Medulla oblongata (tissue), 1 donor: Measurements from ENCODE around the gene PLCD1.

Experiments
- DNase-seq: peaks from one replicate; pipeline ENCODE4 v3.0.0-alpha.2; 2015; ENCODE audit errors: extremely low spot score

Gene PLCD1

GRCh38 chr3:38016847-38017444 is 12.5 kb downstream of the PLCD1 start:
- DNase-seq = no peak

GRCh38 chr3:38016410-38016809 is 13.0 kb downstream of the PLCD1 start:
- DNase-seq = no peak

- no peak for DNase-seq
Observed at GRCh38 chr3:38015984-38016383, 13.5 kb downstream of the PLCD1 start.

GRCh38 chr3:38015485-38015884 is 14.0 kb downstream of the PLCD1 start:
- no peak for DNase-seq

- DNase-seq = no peak
Observed at GRCh38 chr3:38011111-38011510, 18.3 kb downstream of the PLCD1 start.

- DNase-seq = no peak
Observed at GRCh38 chr3:38009807-38010591, 19.4 kb downstream of the PLCD1 start.

GRCh38 chr3:38008971-38009580 is 20.4 kb downstream of the PLCD1 start:
- DNase-seq = no peak

- no peak for DNase-seq
Observed at GRCh38 chr3:38008191-38008701, 21.2 kb downstream of the PLCD1 start.

- DNase-seq = no peak
Observed at GRCh38 chr3:38007754-38008090, 21.7 kb downstream of the PLCD1 start.

GRCh38 chr3:38006445-38006995 is 22.9 kb downstream of the PLCD1 start:
- DNase-seq = no peak

- no peak for DNase-seq
Observed at GRCh38 chr3:38006031-38006430, 23.4 kb downstream of the PLCD1 start.

- peak; percentile 98 for DNase-seq
Observed at GRCh38 chr3:38005076-38006020, 24.1 kb downstream of the PLCD1 start.

GRCh38 chr3:38004415-38005075 is 24.9 kb downstream of the PLCD1 start:
- DNase-seq = peak; percentile 90

- DNase-seq = peak; percentile 53
Observed at GRCh38 chr3:38003817-38004414, 25.5 kb downstream of the PLCD1 start.

GRCh38 chr3:38003371-38003816 is 26.0 kb downstream of the PLCD1 start:
- DNase-seq = peak; percentile 87

- no peak for DNase-seq
Observed at GRCh38 chr3:38002940-38003339, 26.5 kb downstream of the PLCD1 start.

- DNase-seq = no peak
Observed at GRCh38 chr3:38002291-38002876, 27.1 kb downstream of the PLCD1 start.

- DNase-seq = no peak
Observed at GRCh38 chr3:38001456-38002081, 27.9 kb downstream of the PLCD1 start.

GRCh38 chr3:38000965-38001455 is 28.4 kb downstream of the PLCD1 start:
- peak; percentile 88 for DNase-seq
